GM18507 (cell line): ENCODE results near the gene SCNN1A.
A peak's percentile ranks its signal among the peaks of the same experiment; 100 is the strongest.

Experiments used
- DNase-seq: peaks from one replicate; pipeline ENCODE4 v3.0.0; 2011; ENCODE audit warnings: low read depth; ENCODE audit not compliant: insufficient read length; ENCODE audit errors: extremely low spot score
- FAIRE-seq: peaks from 2 replicates; lab custom pipeline; 2011; peaks lifted over from hg19 to GRCh38; lab: Jason Lieb, UNC

SCNN1A gene

GRCh38 chr12:6336889-6337853, 38.2 kb downstream of the SCNN1A start:
- DNase-seq (no peak), FAIRE-seq (peak; percentile 79)

GRCh38 chr12:6336079-6336888, 39.1 kb downstream of the SCNN1A start:
- FAIRE-seq (peak; percentile 70), DNase-seq (no peak)

GRCh38 chr12:6335451-6336078, 39.8 kb downstream of the SCNN1A start:
- FAIRE-seq (peak; percentile 90), DNase-seq (peak; percentile 77)

- FAIRE-seq (no peak), DNase-seq (no peak)
These were observed 40.4 kb downstream of the SCNN1A start for GRCh38 chr12:6334940-6335450.

- FAIRE-seq: no peak
- no peak for DNase-seq
These were observed 41.0 kb downstream of the SCNN1A start for GRCh38 chr12:6334359-6334758.

- DNase-seq (no peak), FAIRE-seq (no peak)
These were observed 41.8 kb downstream of the SCNN1A start for GRCh38 chr12:6333566-6333965.

- DNase-seq (no peak), FAIRE-seq (no peak)
These were observed 42.3 kb downstream of the SCNN1A start for GRCh38 chr12:6333029-6333428.

GRCh38 chr12:6332459-6332858, 42.9 kb downstream of the SCNN1A start:
- no peak for DNase-seq
- FAIRE-seq: no peak

- FAIRE-seq (no peak), DNase-seq (no peak)
These were observed 44.2 kb downstream of the SCNN1A start for GRCh38 chr12:6330999-6331714.

- DNase-seq (no peak), FAIRE-seq (peak; percentile 81)
These were observed 45.2 kb downstream of the SCNN1A start for GRCh38 chr12:6330192-6330591.

GRCh38 chr12:6329703-6330064, 45.7 kb downstream of the SCNN1A start:
- FAIRE-seq: no peak

GRCh38 chr12:6328945-6329702, 46.2 kb downstream of the SCNN1A start:
- no peak for DNase-seq
- no peak for FAIRE-seq

More at GRCh38 chr12:6329703-6330064, 45.7 kb downstream of the SCNN1A start:
- DNase-seq: no peak

GRCh38 chr12:6328045-6328779, 47.2 kb downstream of the SCNN1A start:
- FAIRE-seq: no peak
- DNase-seq: no peak

GRCh38 chr12:6327229-6328041, 47.9 kb downstream of the SCNN1A start:
- DNase-seq (no peak), FAIRE-seq (no peak)

GRCh38 chr12:6326316-6327228, 48.8 kb downstream of the SCNN1A start:
- no peak for FAIRE-seq
- no peak for DNase-seq
